ENCODE data around the gene TSEN54.

The TSEN54 gene

GRCh38 chr17:75493476-75494129 lies 22.7 kb upstream of the TSEN54 start:
- DNase-seq, result no peak
- no peak for TF ChIP-seq POLR2A (IDR thresholded peaks at IDR 0.05; ENCODE audit: low read length)
- no peak for TF ChIP-seq GATA1 (IDR thresholded peaks at IDR 0.05; ENCODE audit: low read depth, low read length)

GRCh38 chr17:75494326-75494877 lies 21.9 kb upstream of the TSEN54 start:
- no peak for DNase-seq
- TF ChIP-seq GATA1 (IDR thresholded peaks at IDR 0.05; ENCODE audit: low read depth, low read length) (no peak), POLR2A (IDR thresholded peaks at IDR 0.05; ENCODE audit: low read length) (no peak)

- no peak for DNase-seq
- TF ChIP-seq POLR2A (IDR thresholded peaks at IDR 0.05; ENCODE audit: low read length) (no peak), GATA1 (IDR thresholded peaks at IDR 0.05; ENCODE audit: low read depth, low read length) (no peak)
Measured at GRCh38 chr17:75496005-75496404, 20.3 kb upstream of the TSEN54 start.

DNA sequence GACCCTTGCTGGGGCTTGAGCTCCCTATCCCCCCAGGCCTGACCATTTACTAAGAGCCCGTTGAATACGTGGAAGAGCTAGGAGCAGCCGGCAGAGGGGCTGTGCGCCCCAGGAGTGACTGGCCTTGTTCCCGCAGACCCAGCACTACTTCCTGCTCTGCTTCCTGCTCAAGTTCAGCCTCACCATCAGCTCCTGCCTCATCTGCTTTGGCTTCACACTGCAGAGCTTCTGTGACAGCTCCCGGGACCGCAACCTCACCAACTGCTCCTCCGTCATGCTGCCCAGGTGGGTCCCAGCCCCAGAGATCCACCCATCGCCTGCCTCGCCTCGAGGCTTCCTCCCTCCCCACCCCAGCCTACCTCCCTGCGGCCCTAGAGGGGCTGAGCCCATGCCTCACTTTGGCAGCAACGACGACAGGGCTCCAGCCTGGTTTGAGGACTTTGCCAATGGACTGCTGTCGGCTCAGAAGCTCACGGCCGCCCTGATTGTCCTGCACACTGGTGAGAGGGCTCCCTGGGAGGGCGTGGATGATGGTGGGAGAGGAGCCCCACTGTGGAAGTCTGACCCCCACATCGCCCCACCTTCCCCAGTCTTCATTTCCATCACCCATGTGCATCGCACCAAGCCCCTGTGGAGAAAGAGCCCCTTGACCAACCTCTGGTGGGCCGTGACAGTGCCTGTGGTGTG lies 18.1 kb upstream of the TSEN54 start:
- TF ChIP-seq POLR2A (IDR thresholded peaks at IDR 0.05; ENCODE audit: low read length), result no peak
- TF ChIP-seq GATA1 (IDR thresholded peaks at IDR 0.05; ENCODE audit: low read depth, low read length), result no peak
- DNase-seq, result no peak

DNA sequence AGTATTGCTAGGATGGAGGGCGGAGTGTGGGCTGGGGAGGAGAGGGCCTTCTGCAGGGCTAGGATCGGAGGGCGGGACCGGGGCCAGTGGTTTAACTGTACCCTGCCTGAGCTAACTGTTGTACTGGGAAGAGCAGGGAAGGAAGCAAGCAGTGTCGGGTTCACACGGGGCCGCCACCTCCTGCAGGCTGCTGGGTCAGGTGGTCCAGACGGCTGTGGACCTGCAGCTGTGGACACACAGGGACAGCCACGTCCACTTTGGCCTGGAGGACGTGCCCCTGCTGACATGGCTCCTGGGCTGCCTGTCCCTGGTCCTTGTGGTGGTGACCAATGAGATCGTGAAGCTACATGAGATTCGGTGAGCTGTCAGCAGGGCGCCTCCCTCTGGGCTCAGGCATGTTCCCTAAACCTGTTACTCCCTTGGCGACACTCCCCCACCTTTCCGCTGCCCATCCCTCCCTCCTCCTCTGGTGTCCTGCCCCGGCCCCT lies 17.6 kb upstream of the TSEN54 start:
- TF ChIP-seq GATA1 (IDR thresholded peaks at IDR 0.05; ENCODE audit: low read depth, low read length) (no peak), POLR2A (IDR thresholded peaks at IDR 0.05; ENCODE audit: low read length) (no peak)
- DNase-seq, result no peak

DNA sequence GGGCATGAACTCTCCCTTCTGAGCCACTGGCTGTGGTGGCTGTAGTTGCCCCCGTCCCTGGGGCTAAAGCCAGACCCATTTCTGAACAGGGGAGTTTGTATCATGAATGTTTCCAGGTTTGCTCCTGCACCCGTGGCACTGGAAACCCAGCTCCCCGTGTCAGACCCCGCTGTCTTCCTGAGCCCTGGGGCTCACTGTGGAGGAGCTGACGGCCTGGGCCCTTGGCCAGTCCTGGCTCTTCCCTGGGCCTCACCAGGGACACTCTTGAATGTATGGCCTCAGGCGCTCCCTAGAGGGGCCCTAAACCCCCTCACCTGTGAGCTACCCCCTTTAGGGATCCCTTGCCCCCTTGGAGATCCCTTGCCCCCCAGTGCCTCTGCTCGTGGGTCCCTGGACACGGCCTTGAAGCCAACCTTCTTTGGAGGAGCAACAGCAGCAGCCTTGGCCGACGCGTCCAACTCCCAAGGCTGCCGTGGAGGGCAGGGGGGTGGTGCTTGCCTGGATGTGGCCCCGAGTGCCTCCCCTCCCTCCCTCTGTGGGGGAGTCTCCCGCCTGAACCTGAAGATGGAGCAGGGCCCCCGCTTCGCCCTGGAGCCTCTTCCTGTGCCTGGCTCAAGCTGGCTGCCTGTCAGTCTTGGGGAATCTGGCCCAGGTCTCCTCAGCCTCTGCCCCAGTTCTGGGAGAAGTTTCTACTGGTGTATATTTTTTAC lies 16.9 kb upstream of the TSEN54 start:
- TF ChIP-seq POLR2A (IDR thresholded peaks at IDR 0.05; ENCODE audit: low read length), result no peak
- TF ChIP-seq GATA1 (IDR thresholded peaks at IDR 0.05; ENCODE audit: low read depth, low read length), result no peak
- no peak for DNase-seq

GRCh38 chr17:75500419-75501216 lies 15.7 kb upstream of the TSEN54 start:
- no peak for TF ChIP-seq GATA1 (IDR thresholded peaks at IDR 0.05; ENCODE audit: low read depth, low read length)
- no peak for DNase-seq

DNA sequence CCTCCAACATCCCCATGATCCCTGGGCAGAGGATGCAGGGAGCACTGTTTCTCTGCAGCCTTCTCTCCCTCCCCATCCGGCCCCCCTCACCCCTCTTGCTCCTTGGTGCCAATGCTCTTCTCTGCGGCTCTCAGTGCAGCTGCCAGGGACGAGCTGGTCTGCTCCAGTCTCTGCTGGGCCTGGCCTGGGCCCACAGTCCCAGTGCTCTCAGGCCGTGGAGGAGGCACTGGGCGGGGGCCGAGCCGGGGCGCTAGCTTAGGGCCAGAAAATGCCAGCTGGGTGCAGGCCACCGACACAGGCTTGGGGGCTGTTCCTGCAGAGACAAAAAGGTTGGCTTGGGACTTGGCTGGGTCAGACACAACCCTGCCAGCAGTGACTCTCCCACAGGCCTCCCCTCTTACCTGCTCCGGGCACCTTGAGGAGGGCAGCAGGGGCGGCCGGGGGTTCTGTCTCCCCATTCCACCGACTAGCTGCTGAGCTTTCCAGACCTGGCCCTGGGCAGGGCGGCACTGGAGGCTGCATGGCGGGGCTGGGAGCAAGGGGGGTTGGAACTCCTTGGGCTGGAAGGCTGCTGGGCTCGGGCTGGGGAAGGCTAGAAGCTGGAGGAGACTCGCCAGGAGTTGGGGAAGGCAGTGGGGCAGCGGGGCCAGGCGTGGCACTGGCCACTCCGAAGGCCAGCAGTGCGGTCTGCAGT lies 14.8 kb upstream of the TSEN54 start:
- TF ChIP-seq POLR2A (IDR thresholded peaks at IDR 0.05; ENCODE audit: low read length) (no peak), GATA1 (IDR thresholded peaks at IDR 0.05; ENCODE audit: low read depth, low read length) (no peak)
- DNase-seq, result no peak

DNA sequence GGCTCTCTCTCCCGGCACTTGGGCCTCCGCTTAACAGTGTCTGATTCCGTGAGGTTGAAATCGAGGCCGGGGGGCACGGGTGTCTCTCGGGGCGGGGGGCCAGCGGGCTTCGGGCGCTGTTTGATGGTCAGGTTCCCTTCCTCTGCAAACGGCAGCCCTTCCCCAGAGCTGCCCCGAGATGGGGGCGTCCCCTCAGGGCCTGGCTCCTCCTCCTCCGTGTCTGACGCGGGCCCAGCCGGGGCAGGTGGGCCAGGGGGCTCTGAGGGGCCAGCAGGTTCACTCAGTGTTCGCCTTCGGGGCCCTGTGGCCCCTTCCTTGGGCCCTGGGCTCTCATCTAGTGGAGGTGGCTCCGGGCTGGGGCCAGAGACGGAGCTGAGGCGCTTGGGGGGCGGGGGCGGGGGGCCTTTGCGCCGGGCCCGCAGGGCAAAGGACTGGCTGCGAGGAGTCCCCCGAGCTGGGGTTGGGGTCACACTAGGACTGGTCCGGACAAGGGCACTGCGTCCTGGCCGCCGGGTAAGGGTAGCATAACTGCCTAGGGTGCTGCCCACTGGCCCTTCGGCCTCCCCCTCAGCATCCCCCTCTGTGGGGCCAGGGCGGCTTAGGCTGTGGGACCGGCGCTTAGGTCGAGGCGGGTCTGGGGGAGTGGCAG lies 14.1 kb upstream of the TSEN54 start:
- TF ChIP-seq GATA1 (IDR thresholded peaks at IDR 0.05; ENCODE audit: low read depth, low read length) (no peak), POLR2A (IDR thresholded peaks at IDR 0.05; ENCODE audit: low read length) (no peak)

GRCh38 chr17:75502721-75503329 lies 13.5 kb upstream of the TSEN54 start:
- TF ChIP-seq GATA1 (IDR thresholded peaks at IDR 0.05; ENCODE audit: low read depth, low read length), result no peak
- TF ChIP-seq POLR2A (IDR thresholded peaks at IDR 0.05; ENCODE audit: low read length), result no peak
- no peak for DNase-seq

More for the DNA sequence above, 14.1 kb upstream of the TSEN54 start:
- DNase-seq, result no peak

GRCh38 chr17:75503337-75503950 lies 12.9 kb upstream of the TSEN54 start:
- TF ChIP-seq POLR2A (IDR thresholded peaks at IDR 0.05; ENCODE audit: low read length) (no peak), GATA1 (IDR thresholded peaks at IDR 0.05; ENCODE audit: low read depth, low read length) (no peak)
- no peak for DNase-seq

DNA sequence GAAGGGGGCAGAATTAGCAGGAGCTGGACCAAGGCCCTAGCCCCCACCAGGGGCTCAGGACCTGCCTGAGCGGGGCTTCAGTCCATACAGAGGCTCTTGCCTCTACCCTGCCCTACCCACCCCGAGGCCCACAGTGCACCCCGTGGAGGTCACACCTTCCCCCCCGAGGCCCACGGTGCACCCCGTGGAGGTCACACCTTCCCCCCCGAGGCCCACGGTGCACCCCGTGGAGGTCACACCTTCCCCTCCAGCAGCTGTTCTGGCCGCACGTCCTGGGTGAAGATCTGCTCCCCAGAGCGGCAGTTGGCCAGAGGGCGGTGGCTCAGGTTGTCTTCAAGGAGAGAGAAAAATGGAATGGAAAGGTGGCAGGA lies 12.4 kb upstream of the TSEN54 start:
- no peak for TF ChIP-seq POLR2A (IDR thresholded peaks at IDR 0.05; ENCODE audit: low read length)
- no peak for DNase-seq

All from erythroblast (primary cell).